Measurements from ENCODE around the gene SPPL2C. TPM values are rescaled to one million over a fixed set of nuclear protein-coding genes. Genes with fewer than 3 reads are reported as not detected.

SPPL2C gene
- total RNA-seq, 6 donors from 2014 or later = not detected

- ATAC-seq (ENCODE audit: low FRiP score in 2 of 2) (no peak), DNase-seq (no peak)
- H3K9me3 ChIP-seq = no peaks in the 10 kb centered on the region
- H3K27me3 ChIP-seq = no peaks in the 10 kb centered on the region
- H3K36me3 ChIP-seq = no peaks in the 10 kb centered on the region
- WGBS, 2 donors = 75 to 79% methylated on average over 3 of the region's 3 CpGs
- no peak overlapping the region for H3K4me3 ChIP-seq
- H3K4me1 ChIP-seq = no peaks in the 10 kb centered on the region
- TF ChIP-seq POLR2A (IDR thresholded peaks at IDR 0.05) = no peak
- TF ChIP-seq POLR2AphosphoS5 (IDR thresholded peaks at IDR 0.05) = no peak
- no peak for TF ChIP-seq CTCF (IDR thresholded peaks at IDR 0.05)
- no peak for TF ChIP-seq EP300 (IDR thresholded peaks at IDR 0.05)
- H3K27ac ChIP-seq = no peak overlapping the region
Observed at GRCh38 chr17:45876539-45876938, 31.9 kb downstream of the SPPL2C start.

GRCh38 chr17:45877467-45877866, 32.8 kb downstream of the SPPL2C start:
- TF ChIP-seq POLR2AphosphoS5 (IDR thresholded peaks at IDR 0.05) (no peak), POLR2A (IDR thresholded peaks at IDR 0.05) (no peak), EP300 (IDR thresholded peaks at IDR 0.05) (no peak), CTCF (IDR thresholded peaks at IDR 0.05) (no peak)
- WGBS, 2 donors = 71 to 85% methylated on average over 1 of the region's 1 CpG
- Histone ChIP-seq H3K4me3 (no peak overlapping the region), H3K9me3 (no peaks in the 10 kb centered on the region), H3K4me1 (no peaks in the 10 kb centered on the region), H3K27me3 (no peaks in the 10 kb centered on the region), H3K36me3 (no peaks in the 10 kb centered on the region), H3K27ac (no peak overlapping the region)
- no peak for DNase-seq
- ATAC-seq (ENCODE audit: low FRiP score in 2 of 2) = no peak

GRCh38 chr17:45883063-45883462, 38.4 kb downstream of the SPPL2C start:
- ATAC-seq (ENCODE audit: low FRiP score in 2 of 2) (no peak), DNase-seq (no peak)
- Histone ChIP-seq H3K4me1 (no peaks in the 10 kb centered on the region), H3K27ac (no peak overlapping the region), H3K4me3 (no peak overlapping the region), H3K36me3 (no peaks in the 10 kb centered on the region), H3K9me3 (peaks cover 0 to 3% (median 0%) of the 10 kb centered on the region in 4 donors), H3K27me3 (no peaks in the 10 kb centered on the region)
- WGBS, 2 donors = 91 to 93% methylated on average over 2 of the region's 2 CpGs
- TF ChIP-seq POLR2A (IDR thresholded peaks at IDR 0.05) (no peak), CTCF (IDR thresholded peaks at IDR 0.05) (no peak)

GRCh38 chr17:45886852-45887251, 42.2 kb downstream of the SPPL2C start:
- no peaks in the 10 kb centered on the region for H3K27me3 ChIP-seq
- DNase-seq (no peak), ATAC-seq (ENCODE audit: low FRiP score in 2 of 2) (no peak)
- peaks cover 0 to 3% (median 0%) of the 10 kb centered on the region in 4 donors for H3K9me3 ChIP-seq
- no peaks in the 10 kb centered on the region for H3K4me1 ChIP-seq
- H3K36me3 ChIP-seq = no peaks in the 10 kb centered on the region
- no peak for TF ChIP-seq CTCF (IDR thresholded peaks at IDR 0.05)
- no peak for TF ChIP-seq POLR2AphosphoS5 (IDR thresholded peaks at IDR 0.05)
- TF ChIP-seq POLR2A (IDR thresholded peaks at IDR 0.05) = no peak
- no peak for TF ChIP-seq EP300 (IDR thresholded peaks at IDR 0.05)
- no peak overlapping the region for H3K27ac ChIP-seq
- WGBS, 2 donors = 83 to 88% methylated on average over 2 of the region's 2 CpGs
- H3K4me3 ChIP-seq = no peak overlapping the region

GRCh38 chr17:45888392-45888791, 43.7 kb downstream of the SPPL2C start:
- 55 to 62% methylated on average over 5 of the region's 5 CpGs for WGBS, 2 donors
- no peaks in the 10 kb centered on the region for H3K27me3 ChIP-seq
- no peak for ATAC-seq (ENCODE audit: low FRiP score in 2 of 2)
- no peak for DNase-seq
- H3K36me3 ChIP-seq = no peaks in the 10 kb centered on the region
- no peak overlapping the region for H3K4me3 ChIP-seq
- TF ChIP-seq POLR2AphosphoS5 (IDR thresholded peaks at IDR 0.05) = no peak
- no peak for TF ChIP-seq CTCF (IDR thresholded peaks at IDR 0.05)
- no peak for TF ChIP-seq EP300 (IDR thresholded peaks at IDR 0.05)
- no peak for TF ChIP-seq POLR2A (IDR thresholded peaks at IDR 0.05)
- peaks cover 0 to 3% (median 0%) of the 10 kb centered on the region in 4 donors for H3K9me3 ChIP-seq
- no peak overlapping the region for H3K27ac ChIP-seq
- H3K4me1 ChIP-seq = peaks cover 0 to under 1% (median 0%) of the 10 kb centered on the region in 4 donors
